Calu3 (cell line): ENCODE measurements around the gene MACF1. TPM values are rescaled to one million over a fixed set of nuclear protein-coding genes. Genes with fewer than 3 reads are reported as not detected.

Experiments used
- Bru-seq: library from RNA; stranded (reverse); fragments of 400-500 nt; gene quantifications from one replicate; lab custom pipeline; 2021; lab: Mats Ljungman, UMichigan
- BruChase-seq, 2 experiments: library from RNA; stranded (reverse); fragments of 400-500 nt; gene quantifications; one replicate each; lab custom pipeline; 2021; lab: Mats Ljungman, UMichigan
- BruUV-seq: library from RNA; stranded (reverse); fragments of 400-500 nt; replicated peaks from 2 replicates; lab custom pipeline; 2021; lab: Mats Ljungman, UMichigan
- CTCF ChIA-PET: fragments of 300-600 bp; sonication (Branson Sonifier 250); formaldehyde crosslinking; loops from one replicate; lab custom pipeline; 2022; ENCODE audit warnings: antibody characterized with exemption; lab: Charles Lee
- DNase-seq: peaks from one replicate; pipeline ENCODE4 v3.0.0; 2022
- H3K27ac Mint-ChIP-seq: one replicate; pipeline ENCODE4 v1.8.0; 2022; ENCODE audit warnings: mixed read lengths; ENCODE audit not compliant: unreplicated experiment
- H3K27me3 Mint-ChIP-seq: one replicate; pipeline ENCODE4 v1.8.0; 2022; ENCODE audit warnings: mixed read lengths; ENCODE audit not compliant: unreplicated experiment
- H3K36me3 Mint-ChIP-seq: one replicate; pipeline ENCODE4 v1.8.0; 2022; ENCODE audit warnings: mild to moderate bottlenecking, moderate library complexity, mixed read lengths; ENCODE audit not compliant: insufficient read depth, unreplicated experiment
- H3K4me1 Mint-ChIP-seq: one replicate; pipeline ENCODE4 v1.8.0; 2022; ENCODE audit warnings: mild to moderate bottlenecking, low read depth, mixed read lengths; ENCODE audit not compliant: unreplicated experiment
- H3K4me3 Mint-ChIP-seq: one replicate; pipeline ENCODE4 v1.8.0; 2022; ENCODE audit warnings: mild to moderate bottlenecking, low read depth, moderate library complexity, mixed read lengths; ENCODE audit not compliant: unreplicated experiment
- H3K9me3 Mint-ChIP-seq: one replicate; pipeline ENCODE4 v1.8.0; 2022; ENCODE audit warnings: low read depth, mixed read lengths; ENCODE audit not compliant: unreplicated experiment
- intact Hi-C: fragments of 100-400 bp; cut with micrococcal nuclease; formaldehyde crosslinking; loops from one replicate; pipeline ENCODE4 v1.10.0; 2022; ENCODE audit not compliant: unreplicated experiment
- long read RNA-seq: library from polyadenylated mRNA; stranded (forward); transcript quantifications from one replicate; pipeline ENCODE4 v2.0.0, GENCODE V29; 2022
- total RNA-seq: library from RNA; stranded (reverse); gene quantifications from 2 replicates; pipeline ENCODE4 v1.2.3, GENCODE V29; 2022
- TF ChIP-seq, protein P1 (sequence below): fragments of 200-600 bp; IDR thresholded peaks from one replicate; pipeline ENCODE4 v1.8.0; 2022; ENCODE audit warnings: antibody characterized with exemption; ENCODE audit not compliant: unreplicated experiment

Gene MACF1, protein sequence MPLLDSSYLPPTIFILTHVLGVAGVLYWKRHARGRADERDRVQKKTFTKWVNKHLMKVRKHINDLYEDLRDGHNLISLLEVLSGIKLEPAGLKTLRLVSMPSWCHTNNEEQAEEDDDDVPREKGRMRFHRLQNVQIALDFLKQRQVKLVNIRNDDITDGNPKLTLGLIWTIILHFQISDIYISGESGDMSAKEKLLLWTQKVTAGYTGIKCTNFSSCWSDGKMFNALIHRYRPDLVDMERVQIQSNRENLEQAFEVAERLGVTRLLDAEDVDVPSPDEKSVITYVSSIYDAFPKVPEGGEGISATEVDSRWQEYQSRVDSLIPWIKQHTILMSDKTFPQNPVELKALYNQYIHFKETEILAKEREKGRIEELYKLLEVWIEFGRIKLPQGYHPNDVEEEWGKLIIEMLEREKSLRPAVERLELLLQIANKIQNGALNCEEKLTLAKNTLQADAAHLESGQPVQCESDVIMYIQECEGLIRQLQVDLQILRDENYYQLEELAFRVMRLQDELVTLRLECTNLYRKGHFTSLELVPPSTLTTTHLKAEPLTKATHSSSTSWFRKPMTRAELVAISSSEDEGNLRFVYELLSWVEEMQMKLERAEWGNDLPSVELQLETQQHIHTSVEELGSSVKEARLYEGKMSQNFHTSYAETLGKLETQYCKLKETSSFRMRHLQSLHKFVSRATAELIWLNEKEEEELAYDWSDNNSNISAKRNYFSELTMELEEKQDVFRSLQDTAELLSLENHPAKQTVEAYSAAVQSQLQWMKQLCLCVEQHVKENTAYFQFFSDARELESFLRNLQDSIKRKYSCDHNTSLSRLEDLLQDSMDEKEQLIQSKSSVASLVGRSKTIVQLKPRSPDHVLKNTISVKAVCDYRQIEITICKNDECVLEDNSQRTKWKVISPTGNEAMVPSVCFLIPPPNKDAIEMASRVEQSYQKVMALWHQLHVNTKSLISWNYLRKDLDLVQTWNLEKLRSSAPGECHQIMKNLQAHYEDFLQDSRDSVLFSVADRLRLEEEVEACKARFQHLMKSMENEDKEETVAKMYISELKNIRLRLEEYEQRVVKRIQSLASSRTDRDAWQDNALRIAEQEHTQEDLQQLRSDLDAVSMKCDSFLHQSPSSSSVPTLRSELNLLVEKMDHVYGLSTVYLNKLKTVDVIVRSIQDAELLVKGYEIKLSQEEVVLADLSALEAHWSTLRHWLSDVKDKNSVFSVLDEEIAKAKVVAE (N-terminal part only)
- 701 and 705 TPM in 2 replicates for total RNA-seq
- percentile 93 among the genes with signal in this experiment for Bru-seq, nascent RNA
- percentile 95 among the genes with signal in this experiment for BruChase-seq, experiment 1, labeled RNA remaining after a 6-hour chase
- BruChase-seq, experiment 2, labeled RNA remaining after a 2-hour chase = percentile 91 among the genes with signal in this experiment
- long read RNA-seq, full-length matches to known transcripts = 4 of 58 reads
- long read RNA-seq, partial matches to known transcripts = 33 of 58 reads
- long read RNA-seq, other reads (novel, unspliced or antisense) = 21 of 58 reads

DNA sequence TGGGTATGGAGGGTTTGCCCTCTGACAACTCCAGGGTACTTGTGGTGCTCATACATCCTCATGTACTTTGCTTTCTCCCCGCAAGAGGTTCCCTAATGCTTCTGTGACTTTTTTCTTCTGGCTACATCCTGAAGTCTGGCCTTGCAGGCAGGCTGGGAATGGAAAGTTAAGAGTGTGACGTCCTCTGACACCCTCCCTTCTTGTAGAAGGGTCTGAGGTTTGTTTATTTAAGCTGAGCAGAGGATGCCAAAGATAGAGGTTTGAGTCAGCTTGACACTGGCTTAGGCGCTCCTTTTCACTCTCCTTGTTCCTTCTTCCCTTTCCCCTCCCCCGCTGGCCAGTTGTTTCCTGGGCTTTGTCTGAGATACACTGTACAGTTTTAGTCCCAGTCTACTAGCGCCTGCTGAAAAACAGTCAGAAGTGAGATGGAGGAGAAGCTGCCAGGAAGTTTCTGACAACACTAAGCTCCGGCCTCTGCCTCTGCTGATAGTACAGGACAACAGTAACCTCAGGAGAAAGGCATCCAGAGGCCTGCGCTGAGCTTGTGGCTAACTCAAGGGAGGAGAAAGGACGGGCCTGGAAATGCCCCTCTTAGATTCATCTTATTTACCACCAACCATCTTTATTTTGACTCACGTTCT lies at the start of gene MACF1:
MACF1 (plus strand) TSS at position 255 of the 641 bp plus-strand sequence; CDS start at position 583, 328 bp downstream.
- Mint-ChIP-seq H3K4me1 (peaks cover 16% of the 10 kb centered on the region), H3K27me3 (no peaks in the 10 kb centered on the region), H3K4me3 (no peak within 1 kb of the TSS), H3K9me3 (no peaks in the 10 kb centered on the region), H3K36me3 (peaks cover 4% of the 10 kb centered on the region), H3K27ac (peak within 1 kb of the TSS; percentile 12)
- BruUV-seq = no TSS peak
- TF ChIP-seq, protein P1, sequence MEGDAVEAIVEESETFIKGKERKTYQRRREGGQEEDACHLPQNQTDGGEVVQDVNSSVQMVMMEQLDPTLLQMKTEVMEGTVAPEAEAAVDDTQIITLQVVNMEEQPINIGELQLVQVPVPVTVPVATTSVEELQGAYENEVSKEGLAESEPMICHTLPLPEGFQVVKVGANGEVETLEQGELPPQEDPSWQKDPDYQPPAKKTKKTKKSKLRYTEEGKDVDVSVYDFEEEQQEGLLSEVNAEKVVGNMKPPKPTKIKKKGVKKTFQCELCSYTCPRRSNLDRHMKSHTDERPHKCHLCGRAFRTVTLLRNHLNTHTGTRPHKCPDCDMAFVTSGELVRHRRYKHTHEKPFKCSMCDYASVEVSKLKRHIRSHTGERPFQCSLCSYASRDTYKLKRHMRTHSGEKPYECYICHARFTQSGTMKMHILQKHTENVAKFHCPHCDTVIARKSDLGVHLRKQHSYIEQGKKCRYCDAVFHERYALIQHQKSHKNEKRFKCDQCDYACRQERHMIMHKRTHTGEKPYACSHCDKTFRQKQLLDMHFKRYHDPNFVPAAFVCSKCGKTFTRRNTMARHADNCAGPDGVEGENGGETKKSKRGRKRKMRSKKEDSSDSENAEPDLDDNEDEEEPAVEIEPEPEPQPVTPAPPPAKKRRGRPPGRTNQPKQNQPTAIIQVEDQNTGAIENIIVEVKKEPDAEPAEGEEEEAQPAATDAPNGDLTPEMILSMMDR = no peak
- intact Hi-C loops = no loop called here
- CTCF ChIA-PET = interaction anchor here (0.6 to 1.7 kb wide), 3 partner anchors 9 to 13 kb away, joined by 3 to 11 read pairs (median 3); no protein-coding TSS in a partner anchor
- DNase-seq = no peak

DNA sequence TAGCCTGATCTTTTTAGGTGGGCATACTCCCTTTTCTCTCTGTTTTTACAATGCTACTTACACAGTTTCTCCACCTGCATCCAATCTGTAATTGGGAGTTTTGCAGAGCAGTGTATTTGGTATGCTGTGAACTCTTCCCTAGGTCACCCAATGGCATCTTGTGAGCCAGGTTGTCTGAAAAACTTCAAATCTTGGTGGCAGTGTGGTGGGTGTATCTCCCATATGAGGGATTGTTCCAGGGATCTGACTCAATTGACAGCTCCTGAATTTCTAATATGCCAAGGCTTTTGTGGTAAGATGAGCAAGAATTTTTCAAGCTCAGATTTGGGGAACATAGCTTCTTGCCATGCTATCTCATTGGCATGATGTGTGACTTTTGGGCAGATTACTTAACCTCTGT lies 47.2 kb upstream of the MACF1 start:
- Mint-ChIP-seq H3K27ac (peak overlapping the region; percentile 94), H3K9me3 (no peaks in the 10 kb centered on the region), H3K36me3 (peaks cover 13% of the 10 kb centered on the region), H3K4me1 (peaks cover 51% of the 10 kb centered on the region), H3K27me3 (no peaks in the 10 kb centered on the region), H3K4me3 (no peak overlapping the region)
- DNase-seq = no peak
- intact Hi-C loops = no loop called here
- BruUV-seq = no TSS peak
- CTCF ChIA-PET = interaction anchor here (3.5 kb wide), 1 partner anchor 15 kb away, joined by 16 read pairs; no protein-coding TSS in a partner anchor
- TF ChIP-seq, protein P1 = no peak

DNA sequence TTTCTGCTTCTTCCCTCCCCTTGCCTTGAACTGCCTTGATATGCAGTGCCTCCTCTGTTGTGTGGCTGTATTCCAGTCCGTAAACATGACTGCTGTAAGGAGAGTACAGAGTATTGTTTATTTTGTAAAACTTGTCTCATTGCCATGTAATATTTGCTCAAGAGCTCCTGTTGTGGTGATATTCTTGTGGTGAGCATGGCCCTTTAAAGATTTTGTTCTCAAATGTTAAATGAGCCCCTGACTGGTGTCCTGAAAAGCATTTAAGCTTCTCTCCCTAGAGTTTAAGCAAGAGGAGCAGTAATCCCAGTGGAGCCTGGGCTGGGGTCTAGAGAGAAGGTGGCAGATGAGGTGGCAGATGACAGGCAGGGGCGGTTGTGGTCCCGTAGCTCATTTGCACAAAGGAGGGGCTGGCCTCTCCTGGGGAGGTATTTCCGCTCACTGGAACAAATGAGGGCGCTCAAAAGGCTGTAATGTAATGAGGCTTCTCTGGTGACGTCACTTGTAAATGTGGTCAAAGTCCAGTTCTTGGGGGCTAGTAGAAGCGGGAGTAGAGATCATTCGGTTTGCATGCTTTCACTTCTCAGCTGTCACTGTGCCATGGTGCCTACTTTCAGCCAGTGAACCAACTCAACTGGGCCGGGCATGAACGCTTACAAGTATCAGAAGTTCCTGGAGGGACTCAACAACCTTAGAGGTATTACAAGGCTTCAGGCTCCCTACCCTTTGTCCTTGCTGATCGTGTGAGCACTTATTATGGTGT lies 46.0 kb upstream of the MACF1 start:
- TF ChIP-seq, protein P1 = no peak
- peaks cover 13% of the 10 kb centered on the region for H3K36me3 Mint-ChIP-seq
- H3K4me3 Mint-ChIP-seq = peak overlapping the region; percentile 74
- CTCF ChIA-PET = interaction anchor here (0.5 to 3.5 kb wide), 16 partner anchors 9 to 84 kb away, joined by 3 to 37 read pairs (median 6); no protein-coding TSS in a partner anchor
- peak; percentile 86 for DNase-seq
- peak overlapping the region; percentile 94 for H3K27ac Mint-ChIP-seq
- no TSS peak for BruUV-seq
- intact Hi-C loops = loop anchor here (1.0 to 2.0 kb wide), 2 partner anchors 20 to 33 kb away; no protein-coding TSS in a partner anchor
- H3K27me3 Mint-ChIP-seq = no peaks in the 10 kb centered on the region
- H3K4me1 Mint-ChIP-seq = peaks cover 56% of the 10 kb centered on the region
- no peaks in the 10 kb centered on the region for H3K9me3 Mint-ChIP-seq
